ENCODE results near the gene ZFAND5. TPM values are rescaled to one million over a fixed set of nuclear protein-coding genes. Genes with fewer than 3 reads are reported as not detected.

Gene ZFAND5
- polyA plus RNA-seq, 2 of the 4 experiments (the other 2 are of a cell fraction): 135 to 234 TPM

DNA sequence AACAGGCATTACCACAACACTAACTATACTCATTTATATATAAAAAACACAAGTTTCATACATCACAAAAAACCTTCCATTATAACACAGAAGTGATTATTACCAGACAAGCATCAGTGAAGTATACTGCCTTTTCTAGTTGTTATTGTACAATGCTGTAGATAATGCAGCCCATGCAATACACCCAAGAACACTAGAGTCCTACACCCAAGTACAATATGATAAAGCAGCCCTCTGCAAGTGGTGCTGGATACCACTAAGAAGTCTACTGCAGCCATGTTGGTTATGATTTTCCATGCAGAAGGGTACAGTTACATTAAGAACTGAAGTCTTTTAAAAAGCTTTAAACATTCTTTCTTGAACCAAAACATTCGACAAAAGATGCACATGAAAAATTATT, 10.3 kb downstream of the ZFAND5 start:
- peak overlapping the region; percentile 90 for H3K4me2 ChIP-seq
- ChIA-PET POLR2A (interaction anchor here (1.2 to 1.8 kb wide), 2 partner anchors 8 to 60 kb away, joined by 3 to 4 read pairs; no protein-coding TSS in a partner anchor), CTCF (interaction anchor here (0.6 to 3.1 kb wide), 3 partner anchors 74 to 245 kb away, joined by 3 to 9 read pairs (median 6); no protein-coding TSS in a partner anchor)
- H3K4me3 ChIP-seq: peak overlapping the region; percentile 8; the same call in 1 of the 3 replicates
- peaks cover 90% of the 10 kb centered on the region for H3K4me1 ChIP-seq
- H3K9me3 ChIP-seq: no peaks in the 10 kb centered on the region
- 43% methylated on average over 1 of the region's 1 CpG for WGBS (ENCODE audit: missing lambda C conversion rate)
- H3K27ac ChIP-seq: no peak overlapping the region
- FAIRE-seq (peak; percentile 72), ATAC-seq (no peak), DNase-seq (ENCODE audit: low read depth in 1 of 2, low spot score in 1 of 2) (peak in 1 of 2 experiments; percentile 19)
- TF ChIP-seq SMC3 (IDR thresholded peaks at IDR 0.05) (no peak), RAD21 (conservative IDR thresholded peaks at IDR 0.05 in 1 of 2, IDR thresholded peaks at IDR 0.05 in 1 of 2) (no peak), EP300 (IDR thresholded peaks at IDR 0.05) (no peak), CEBPB (IDR thresholded peaks at IDR 0.05) (no peak), MYC (IDR thresholded peaks at IDR 0.05; ENCODE audit: borderline replicate concordance, low read length) (no peak), HOXB5 (CRISPR knock-in tag; IDR thresholded peaks at IDR 0.05) (no peak), HEYL (CRISPR knock-in tag; IDR thresholded peaks at IDR 0.05) (no peak), RNF2 (IDR thresholded peaks at IDR 0.05; ENCODE audit: borderline replicate concordance, low read depth) (no peak), EHF (CRISPR knock-in tag; IDR thresholded peaks at IDR 0.05) (no peak), SREBF2 (IDR thresholded peaks at IDR 0.05) (no peak), BHLHE40 (IDR thresholded peaks at IDR 0.05; ENCODE audit: low read depth, low read length) (no peak), ZC3H11A (IDR thresholded peaks at IDR 0.05) (no peak), MAFK (IDR thresholded peaks at IDR 0.05; ENCODE audit: partially characterized antibody) (no peak), RARB (CRISPR knock-in tag; IDR thresholded peaks at IDR 0.05) (0 out of 2 replicates have a peak, but pooled peaks have one; percentile 26), ZSCAN20 (CRISPR knock-in tag; IDR thresholded peaks at IDR 0.05) (no peak), CHD4 (IDR thresholded peaks at IDR 0.05; ENCODE audit: borderline replicate concordance) (no peak), TP53 (CRISPR knock-in tag; IDR thresholded peaks at IDR 0.05) (no peak; the same call in 1 of the 2 replicates), FOSB (CRISPR knock-in tag; IDR thresholded peaks at IDR 0.05) (peak; percentile 67; the same call in 1 of the 2 replicates), HOXB13 (CRISPR knock-in tag; IDR thresholded peaks at IDR 0.05; ENCODE audit: low read depth) (no peak), ZFP36 (IDR thresholded peaks at IDR 0.05; ENCODE audit: borderline replicate concordance, partially characterized antibody) (no peak), RCOR1 (IDR thresholded peaks at IDR 0.05; ENCODE audit: low read depth, low read length) (no peak), HOXA7 (CRISPR knock-in tag; IDR thresholded peaks at IDR 0.05) (0 out of 2 replicates have a peak, but pooled peaks have one; percentile 75), KDM1A (IDR thresholded peaks at IDR 0.05; ENCODE audit: low read depth) (no peak), EHMT2 (IDR thresholded peaks at IDR 0.05; ENCODE audit: low read depth) (no peak), KDM5A (IDR thresholded peaks at IDR 0.05) (no peak), NPAS2 (CRISPR knock-in tag; IDR thresholded peaks at IDR 0.05; ENCODE audit: borderline replicate concordance) (no peak), ESRRA (IDR thresholded peaks at IDR 0.05; ENCODE audit: borderline replicate concordance, low read length) (no peak), HDAC2 (IDR thresholded peaks at IDR 0.05) (no peak), RFX5 (IDR thresholded peaks at IDR 0.05) (no peak), NR3C1 (IDR thresholded peaks at IDR 0.05) (no peak), JUN (IDR thresholded peaks at IDR 0.05) (no peak), FOXS1 (CRISPR knock-in tag; IDR thresholded peaks at IDR 0.05) (no peak)
- TF ChIP-seq, protein P1, sequence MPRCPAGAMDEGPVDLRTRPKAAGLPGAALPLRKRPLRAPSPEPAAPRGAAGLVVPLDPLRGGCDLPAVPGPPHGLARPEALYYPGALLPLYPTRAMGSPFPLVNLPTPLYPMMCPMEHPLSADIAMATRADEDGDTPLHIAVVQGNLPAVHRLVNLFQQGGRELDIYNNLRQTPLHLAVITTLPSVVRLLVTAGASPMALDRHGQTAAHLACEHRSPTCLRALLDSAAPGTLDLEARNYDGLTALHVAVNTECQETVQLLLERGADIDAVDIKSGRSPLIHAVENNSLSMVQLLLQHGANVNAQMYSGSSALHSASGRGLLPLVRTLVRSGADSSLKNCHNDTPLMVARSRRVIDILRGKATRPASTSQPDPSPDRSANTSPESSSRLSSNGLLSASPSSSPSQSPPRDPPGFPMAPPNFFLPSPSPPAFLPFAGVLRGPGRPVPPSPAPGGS (IDR thresholded peaks at IDR 0.05): no peak
- TF ChIP-seq, protein P2, sequence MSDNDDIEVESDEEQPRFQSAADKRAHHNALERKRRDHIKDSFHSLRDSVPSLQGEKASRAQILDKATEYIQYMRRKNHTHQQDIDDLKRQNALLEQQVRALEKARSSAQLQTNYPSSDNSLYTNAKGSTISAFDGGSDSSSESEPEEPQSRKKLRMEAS (IDR thresholded peaks at IDR 0.05): no peak
- TF ChIP-seq, protein P3, sequence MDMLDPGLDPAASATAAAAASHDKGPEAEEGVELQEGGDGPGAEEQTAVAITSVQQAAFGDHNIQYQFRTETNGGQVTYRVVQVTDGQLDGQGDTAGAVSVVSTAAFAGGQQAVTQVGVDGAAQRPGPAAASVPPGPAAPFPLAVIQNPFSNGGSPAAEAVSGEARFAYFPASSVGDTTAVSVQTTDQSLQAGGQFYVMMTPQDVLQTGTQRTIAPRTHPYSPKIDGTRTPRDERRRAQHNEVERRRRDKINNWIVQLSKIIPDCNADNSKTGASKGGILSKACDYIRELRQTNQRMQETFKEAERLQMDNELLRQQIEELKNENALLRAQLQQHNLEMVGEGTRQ (IDR thresholded peaks at IDR 0.05): no peak
- TF ChIP-seq, protein P4, sequence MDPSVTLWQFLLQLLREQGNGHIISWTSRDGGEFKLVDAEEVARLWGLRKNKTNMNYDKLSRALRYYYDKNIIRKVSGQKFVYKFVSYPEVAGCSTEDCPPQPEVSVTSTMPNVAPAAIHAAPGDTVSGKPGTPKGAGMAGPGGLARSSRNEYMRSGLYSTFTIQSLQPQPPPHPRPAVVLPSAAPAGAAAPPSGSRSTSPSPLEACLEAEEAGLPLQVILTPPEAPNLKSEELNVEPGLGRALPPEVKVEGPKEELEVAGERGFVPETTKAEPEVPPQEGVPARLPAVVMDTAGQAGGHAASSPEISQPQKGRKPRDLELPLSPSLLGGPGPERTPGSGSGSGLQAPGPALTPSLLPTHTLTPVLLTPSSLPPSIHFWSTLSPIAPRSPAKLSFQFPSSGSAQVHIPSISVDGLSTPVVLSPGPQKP (IDR thresholded peaks at IDR 0.05; ENCODE audit: low read depth, low read length): no peak
- TF ChIP-seq, protein P5, sequence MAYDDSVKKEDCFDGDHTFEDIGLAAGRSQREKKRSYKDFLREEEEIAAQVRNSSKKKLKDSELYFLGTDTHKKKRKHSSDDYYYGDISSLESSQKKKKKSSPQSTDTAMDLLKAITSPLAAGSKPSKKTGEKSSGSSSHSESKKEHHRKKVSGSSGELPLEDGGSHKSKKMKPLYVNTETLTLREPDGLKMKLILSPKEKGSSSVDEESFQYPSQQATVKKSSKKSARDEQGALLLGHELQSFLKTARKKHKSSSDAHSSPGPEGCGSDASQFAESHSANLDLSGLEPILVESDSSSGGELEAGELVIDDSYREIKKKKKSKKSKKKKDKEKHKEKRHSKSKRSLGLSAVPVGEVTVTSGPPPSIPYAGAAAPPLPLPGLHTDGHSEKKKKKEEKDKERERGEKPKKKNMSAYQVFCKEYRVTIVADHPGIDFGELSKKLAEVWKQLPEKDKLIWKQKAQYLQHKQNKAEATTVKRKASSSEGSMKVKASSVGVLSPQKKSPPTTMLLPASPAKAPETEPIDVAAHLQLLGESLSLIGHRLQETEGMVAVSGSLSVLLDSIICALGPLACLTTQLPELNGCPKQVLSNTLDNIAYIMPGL (CRISPR knock-in tag; IDR thresholded peaks at IDR 0.05; ENCODE audit: borderline replicate concordance): no peak
- TF ChIP-seq, protein P6, sequence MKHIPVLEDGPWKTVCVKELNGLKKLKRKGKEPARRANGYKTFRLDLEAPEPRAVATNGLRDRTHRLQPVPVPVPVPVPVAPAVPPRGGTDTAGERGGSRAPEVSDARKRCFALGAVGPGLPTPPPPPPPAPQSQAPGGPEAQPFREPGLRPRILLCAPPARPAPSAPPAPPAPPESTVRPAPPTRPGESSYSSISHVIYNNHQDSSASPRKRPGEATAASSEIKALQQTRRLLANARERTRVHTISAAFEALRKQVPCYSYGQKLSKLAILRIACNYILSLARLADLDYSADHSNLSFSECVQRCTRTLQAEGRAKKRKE (CRISPR knock-in tag; IDR thresholded peaks at IDR 0.05; ENCODE audit: low read depth): peak; percentile 35; the same call in 1 of the 2 replicates
